Erythroblast (primary cell): ENCODE measurements around the gene MAB21L4.

Experiments
- DNase-seq, 2 experiments: peaks; one replicate each; lab custom pipeline; 2025; lab: John Stamatoyannopoulos, UW
- GATA1 ChIP-seq: IDR thresholded peaks from 2 replicates; pipeline ENCODE4 v1.6.1; 2011; ENCODE audit warnings: low read depth, mild to moderate bottlenecking, control low read depth, low read length, moderate library complexity
- POLR2A ChIP-seq: IDR thresholded peaks from 2 replicates; pipeline ENCODE4 v1.6.1; 2011; ENCODE audit warnings: mild to moderate bottlenecking, low read length

The MAB21L4 gene

GRCh38 chr2:240899468-240899865 is 3.5 kb upstream of the MAB21L4 start:
- TF ChIP-seq GATA1 (no peak), POLR2A (no peak)

DNA sequence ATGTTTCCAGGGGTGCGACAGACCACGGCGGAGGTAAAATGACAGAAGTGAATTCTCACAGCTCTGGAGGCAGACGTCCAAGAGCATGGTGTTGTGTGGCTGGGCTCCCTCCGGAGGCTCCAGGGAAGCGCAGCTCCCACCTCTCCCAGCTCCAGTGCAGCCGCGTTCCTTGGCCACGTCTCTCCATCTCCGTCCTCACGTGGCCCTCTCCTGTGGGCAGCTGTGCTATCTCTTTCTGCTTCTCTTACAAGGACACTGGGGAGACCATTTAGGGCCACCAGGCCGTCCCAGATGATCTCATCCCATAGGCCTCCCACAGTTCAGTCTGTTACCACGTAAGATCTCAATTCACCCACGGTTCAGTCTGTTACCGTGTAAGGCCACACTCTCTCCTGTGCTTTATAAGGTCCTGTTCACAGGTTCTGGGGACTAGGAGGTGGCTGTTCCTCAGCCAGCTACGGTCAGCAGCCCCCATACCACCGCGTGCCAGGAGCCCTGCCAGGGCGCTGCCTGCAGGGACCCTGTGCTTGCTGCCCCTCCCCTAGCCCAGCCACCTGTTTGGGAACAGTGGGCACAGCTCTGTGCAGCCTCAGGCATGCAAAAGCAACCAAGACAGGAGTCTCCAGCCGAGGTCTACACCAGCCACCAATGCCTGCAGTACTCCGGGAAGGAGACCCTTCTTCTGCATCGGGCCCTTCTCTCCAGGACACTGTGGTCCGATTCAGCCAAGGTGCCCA is 2.9 kb upstream of the MAB21L4 start:
- TF ChIP-seq GATA1 = no peak
- no peak for TF ChIP-seq POLR2A
- DNase-seq = no peak

More at GRCh38 chr2:240899468-240899865, 3.5 kb upstream of the MAB21L4 start:
- no peak for DNase-seq

- TF ChIP-seq POLR2A = no peak
- TF ChIP-seq GATA1 = no peak
- DNase-seq = no peak
Observed at GRCh38 chr2:240898108-240898730, 2.3 kb upstream of the MAB21L4 start.

DNA sequence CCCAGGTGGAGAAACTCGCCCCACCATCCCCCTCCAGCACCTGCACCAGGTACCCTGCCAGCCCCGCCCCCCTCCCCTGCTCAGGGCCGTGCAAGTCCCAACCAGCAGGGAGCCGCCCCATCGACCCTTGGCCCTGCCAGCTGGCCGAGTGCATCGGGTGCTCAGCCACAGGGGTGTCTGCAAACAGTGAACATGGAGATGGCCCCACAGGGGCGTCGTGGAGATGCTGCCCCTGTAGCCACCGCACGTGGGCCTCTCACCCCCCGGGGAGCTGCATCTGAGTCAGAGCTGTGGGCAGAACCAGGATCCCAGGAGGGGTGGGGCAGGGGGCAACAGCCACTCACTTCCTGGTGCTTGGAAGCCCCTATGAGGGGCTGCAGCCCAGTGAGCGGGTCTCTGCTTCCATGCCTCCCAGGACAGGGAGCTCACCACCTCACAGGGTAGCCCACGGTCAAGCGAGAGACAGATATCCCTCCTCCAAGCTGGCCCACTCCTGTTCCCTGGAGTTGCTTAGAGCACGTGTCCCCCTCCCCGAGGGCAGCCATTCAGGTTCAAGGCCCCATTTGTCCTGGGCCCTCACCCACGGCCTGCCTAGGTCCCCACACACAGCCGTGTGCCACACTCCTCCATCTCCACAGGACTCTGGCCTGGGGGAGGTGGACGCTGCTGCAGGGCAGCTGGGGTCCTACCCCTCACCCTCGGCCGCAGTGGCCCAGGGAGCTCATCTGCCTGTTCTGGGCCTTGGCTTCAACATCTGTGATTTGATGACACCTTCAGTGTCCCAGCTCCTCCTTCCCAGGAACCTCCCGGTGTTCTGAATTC is 1.1 kb upstream of the MAB21L4 start:
- DNase-seq = no peak
- no peak for TF ChIP-seq GATA1
- TF ChIP-seq POLR2A = no peak

GRCh38 chr2:240896394-240896793 is 438 bp upstream of the MAB21L4 start:
- no peak for DNase-seq
- TF ChIP-seq POLR2A (no peak), GATA1 (no peak)

- TF ChIP-seq GATA1 (no peak), POLR2A (no peak)
Observed at GRCh38 chr2:240894836-240895558, 959 bp downstream of the MAB21L4 start.

GRCh38 chr2:240894006-240894405 is 1.9 kb downstream of the MAB21L4 start:
- DNase-seq = no peak
- TF ChIP-seq GATA1 (no peak), POLR2A (no peak)

More at GRCh38 chr2:240894836-240895558, 959 bp downstream of the MAB21L4 start:
- no peak for DNase-seq

GRCh38 chr2:240893363-240893844 is 2.6 kb downstream of the MAB21L4 start:
- no peak for TF ChIP-seq GATA1
- TF ChIP-seq POLR2A = no peak

DNA sequence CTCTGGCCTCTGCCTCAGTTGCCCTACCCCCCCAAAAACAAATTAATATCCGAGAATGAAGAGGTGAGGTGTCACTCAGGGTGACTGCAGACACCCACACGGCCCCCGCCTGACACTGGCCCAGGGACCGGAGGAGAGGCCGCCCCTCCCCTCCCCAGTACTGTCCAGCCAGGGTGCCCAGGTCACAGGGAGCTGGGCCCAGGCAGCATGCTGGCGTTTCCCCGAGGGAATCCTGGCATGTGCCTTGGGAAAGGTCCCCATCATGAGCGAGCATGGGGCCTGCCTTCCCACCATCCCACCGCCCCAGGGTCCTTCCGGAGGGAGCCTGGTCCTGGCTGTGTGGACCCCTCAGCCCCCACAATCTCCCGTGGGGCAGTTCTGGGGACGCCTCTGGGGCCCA is 3.0 kb downstream of the MAB21L4 start:
- no peak for DNase-seq
- TF ChIP-seq GATA1 (no peak), POLR2A (no peak)

More at GRCh38 chr2:240893363-240893844, 2.6 kb downstream of the MAB21L4 start:
- DNase-seq = no peak

DNA sequence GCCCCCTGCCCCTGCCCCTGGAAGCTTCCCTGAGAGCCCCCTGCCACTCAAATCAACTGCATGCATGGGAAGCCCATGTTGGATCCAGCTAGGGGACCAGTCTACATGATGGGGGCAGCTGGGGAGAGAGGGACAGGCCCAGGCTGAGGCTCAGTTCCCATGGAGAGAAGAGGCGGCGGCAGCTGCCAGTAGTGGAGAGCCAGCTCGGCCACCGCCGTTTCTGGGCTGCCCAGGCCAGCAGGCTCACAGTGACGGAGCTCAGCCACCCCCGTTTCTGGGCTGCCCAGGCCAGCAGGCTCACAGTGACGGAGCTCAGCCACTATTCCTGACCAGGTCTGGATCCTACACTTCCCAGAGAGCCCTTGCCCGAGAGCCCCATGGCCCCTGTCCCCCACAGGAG is 3.6 kb downstream of the MAB21L4 start:
- DNase-seq = no peak
- TF ChIP-seq POLR2A (no peak), GATA1 (no peak)

GRCh38 chr2:240891492-240892340 is 4.2 kb downstream of the MAB21L4 start:
- DNase-seq = no peak
- no peak for TF ChIP-seq POLR2A
- TF ChIP-seq GATA1 = no peak

DNA sequence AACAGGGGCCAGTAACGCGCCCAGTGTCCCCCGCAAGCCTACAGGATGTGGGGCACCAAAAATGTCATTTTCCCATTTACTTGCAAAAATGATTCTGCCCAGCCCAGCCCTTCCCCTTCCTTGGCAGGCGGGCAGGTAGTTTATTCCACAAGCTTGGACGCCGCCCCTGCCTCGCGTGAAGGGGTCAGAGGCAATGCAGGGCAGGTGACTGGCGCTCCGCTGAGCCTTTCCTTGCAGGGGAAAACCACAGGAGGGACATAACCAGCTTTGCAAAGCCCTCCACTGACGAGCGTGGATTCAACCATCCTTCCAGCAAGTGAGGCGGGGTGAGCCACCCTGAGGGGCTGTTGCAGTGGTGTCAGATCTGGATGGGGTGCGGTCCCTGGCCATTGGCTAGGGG is 5.3 kb downstream of the MAB21L4 start:
- DNase-seq = no peak
- TF ChIP-seq GATA1 = no peak
- TF ChIP-seq POLR2A = no peak
